Breast epithelium (tissue), 4 donors: ENCODE results near the gene OR1N2. TPM values are rescaled to one million over a fixed set of nuclear protein-coding genes. Genes with fewer than 3 reads are reported as not detected.
"Not testable (repeated sequence)": the region's sequence is repeated elsewhere in the genome, so short reads cannot be mapped to it uniquely, and the experiment has no call there.

ENCODE experiments used
- DNase-seq, 2 donors: peaks; one replicate each; pipeline ENCODE4 v3.0.0-alpha.2; 2019; ENCODE audit warnings: low spot score in 2 of 2
- H3K27ac ChIP-seq, 2 donors: fragments of 200-600 bp; sonication (generic) in 1 of 2; one replicate each; pipeline ENCODE4 v1.5.1; 2016 to 2019; ENCODE audit warnings: mild to moderate bottlenecking in 1 of 2
- H3K27me3 ChIP-seq, 2 donors: fragments of 200-600 bp; sonication (generic) in 1 of 2; one replicate each; pipeline versions ENCODE4 v1.5.1 to v1.6.0; 2017 to 2019; ENCODE audit warnings: control low read depth in 1 of 2, mild to moderate bottlenecking in 1 of 2
- H3K36me3 ChIP-seq: fragments of 200-600 bp; one replicate; pipeline ENCODE4 v1.5.1; 2019
- H3K4me1 ChIP-seq, 2 donors: fragments of 200-600 bp; sonication (generic); one replicate each; pipeline ENCODE4 v1.5.1; 2016 to 2019; ENCODE audit warnings: control low read depth in 1 of 2
- H3K4me3 ChIP-seq, 3 donors: fragments of 200-600 bp; sonication (generic); 1 replicate in 2 of 3; 2 replicates in 1 of 3; pipeline ENCODE4 v1.5.1; 2016 to 2019; ENCODE audit warnings: mild to moderate bottlenecking in 3 of 3, moderate library complexity in 2 of 3
- H3K9me3 ChIP-seq, 2 donors: fragments of 200-600 bp; sonication (generic) in 1 of 2; one replicate each; pipeline ENCODE4 v1.5.1; 2016 to 2019; ENCODE audit warnings: control low read depth in 1 of 2
- POLR2A ChIP-seq: fragments of 450-650 bp; IDR thresholded peaks from one replicate; pipeline ENCODE4 v1.6.1; 2016; ENCODE audit warnings: antibody characterized with exemption, mild to moderate bottlenecking, moderate library complexity
- POLR2AphosphoS5 ChIP-seq, 3 donors: sonication (generic); formaldehyde crosslinking; IDR thresholded peaks; one replicate each; pipeline ENCODE4 v1.6.1; 2017; ENCODE audit warnings: antibody characterized with exemption in 3 of 3
- intact Hi-C: fragments of 100-400 bp; cut with DNase I; formaldehyde crosslinking; loops from one replicate; pipeline ENCODE4 v1.15.1; 2023; ENCODE audit warnings: low total_unique reads
- total RNA-seq, 3 donors: library from RNA; depleted of rRNA; stranded (reverse); fragments of >200 nt; gene quantifications; one replicate each; pipeline ENCODE4 v1.1.0, GENCODE V29; 2016
- TF ChIP-seq, protein P1 (sequence below), 3 donors: fragments of 450-650 bp; IDR thresholded peaks; one replicate each; pipeline ENCODE4 v1.5.1; 2016 to 2017; ENCODE audit warnings: antibody characterized with exemption in 3 of 3, mild to moderate bottlenecking in 3 of 3, moderate library complexity in 3 of 3

OR1N2 gene
- total RNA-seq, 3 donors from 2014 or later, result 0.73 TPM; not detected in 2

- no peak overlapping the region for H3K4me3 ChIP-seq
- H3K27ac ChIP-seq, result no peak overlapping the region
- DNase-seq, result no peak
- no peaks in the 10 kb centered on the region for H3K27me3 ChIP-seq
- intact Hi-C loops, result no loop called here
- H3K36me3 ChIP-seq, result no peaks in the 10 kb centered on the region
- H3K9me3 ChIP-seq, result no peaks in the 10 kb centered on the region
- TF ChIP-seq POLR2A (no peak), POLR2AphosphoS5 (IDR thresholded peaks at IDR 0.05) (no peak)
- TF ChIP-seq, protein P1, sequence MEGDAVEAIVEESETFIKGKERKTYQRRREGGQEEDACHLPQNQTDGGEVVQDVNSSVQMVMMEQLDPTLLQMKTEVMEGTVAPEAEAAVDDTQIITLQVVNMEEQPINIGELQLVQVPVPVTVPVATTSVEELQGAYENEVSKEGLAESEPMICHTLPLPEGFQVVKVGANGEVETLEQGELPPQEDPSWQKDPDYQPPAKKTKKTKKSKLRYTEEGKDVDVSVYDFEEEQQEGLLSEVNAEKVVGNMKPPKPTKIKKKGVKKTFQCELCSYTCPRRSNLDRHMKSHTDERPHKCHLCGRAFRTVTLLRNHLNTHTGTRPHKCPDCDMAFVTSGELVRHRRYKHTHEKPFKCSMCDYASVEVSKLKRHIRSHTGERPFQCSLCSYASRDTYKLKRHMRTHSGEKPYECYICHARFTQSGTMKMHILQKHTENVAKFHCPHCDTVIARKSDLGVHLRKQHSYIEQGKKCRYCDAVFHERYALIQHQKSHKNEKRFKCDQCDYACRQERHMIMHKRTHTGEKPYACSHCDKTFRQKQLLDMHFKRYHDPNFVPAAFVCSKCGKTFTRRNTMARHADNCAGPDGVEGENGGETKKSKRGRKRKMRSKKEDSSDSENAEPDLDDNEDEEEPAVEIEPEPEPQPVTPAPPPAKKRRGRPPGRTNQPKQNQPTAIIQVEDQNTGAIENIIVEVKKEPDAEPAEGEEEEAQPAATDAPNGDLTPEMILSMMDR (IDR thresholded peaks at IDR 0.05), result no peak
- no peaks in the 10 kb centered on the region for H3K4me1 ChIP-seq
Measured at GRCh38 chr9:122567901-122568300, 15.0 kb downstream of the OR1N2 start.

- H3K27ac ChIP-seq, result no peak overlapping the region
Measured at GRCh38 chr9:122572456-122572855, 19.5 kb downstream of the OR1N2 start.

DNA sequence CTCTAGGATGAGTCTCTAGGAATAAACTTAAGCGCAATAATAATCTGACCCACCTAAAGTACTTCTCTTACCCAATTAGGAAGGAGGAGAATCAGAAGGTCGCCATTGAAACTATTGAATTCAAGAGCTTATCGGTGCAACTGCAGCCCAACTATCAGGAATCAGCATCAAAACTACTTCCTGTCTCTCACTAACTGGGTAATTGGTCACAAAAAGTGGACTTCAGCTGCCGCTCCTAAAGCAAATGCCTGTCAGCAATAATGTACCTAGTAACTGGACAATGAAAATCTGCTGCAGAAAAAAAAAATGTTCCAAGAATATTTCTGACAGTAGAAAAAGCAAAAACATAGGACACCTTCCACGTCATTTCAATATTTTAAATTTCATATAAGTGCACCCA lies 27.0 kb downstream of the OR1N2 start:
- H3K27me3 ChIP-seq, result no peaks in the 10 kb centered on the region
- DNase-seq, result no peak
- no peak overlapping the region for H3K27ac ChIP-seq
- TF ChIP-seq, protein P1 (IDR thresholded peaks at IDR 0.05), result no peak
- TF ChIP-seq POLR2AphosphoS5 (IDR thresholded peaks at IDR 0.05) (no peak), POLR2A (no peak)
- no peaks in the 10 kb centered on the region for H3K4me1 ChIP-seq
- H3K4me3 ChIP-seq, result no peak overlapping the region
- H3K9me3 ChIP-seq, result no peaks in the 10 kb centered on the region
- no peaks in the 10 kb centered on the region for H3K36me3 ChIP-seq
- intact Hi-C loops, result no loop called here

More at GRCh38 chr9:122572456-122572855, 19.5 kb downstream of the OR1N2 start:
- Histone ChIP-seq H3K36me3 (no peaks in the 10 kb centered on the region), H3K9me3 (no peaks in the 10 kb centered on the region), H3K4me3 (no peak overlapping the region), H3K4me1 (no peaks in the 10 kb centered on the region), H3K27me3 (no peaks in the 10 kb centered on the region)
- intact Hi-C loops, result no loop called here
- TF ChIP-seq POLR2AphosphoS5 (IDR thresholded peaks at IDR 0.05) (no peak), POLR2A (no peak)
- TF ChIP-seq, protein P1 (IDR thresholded peaks at IDR 0.05), result no peak
- DNase-seq, result no peak

DNA sequence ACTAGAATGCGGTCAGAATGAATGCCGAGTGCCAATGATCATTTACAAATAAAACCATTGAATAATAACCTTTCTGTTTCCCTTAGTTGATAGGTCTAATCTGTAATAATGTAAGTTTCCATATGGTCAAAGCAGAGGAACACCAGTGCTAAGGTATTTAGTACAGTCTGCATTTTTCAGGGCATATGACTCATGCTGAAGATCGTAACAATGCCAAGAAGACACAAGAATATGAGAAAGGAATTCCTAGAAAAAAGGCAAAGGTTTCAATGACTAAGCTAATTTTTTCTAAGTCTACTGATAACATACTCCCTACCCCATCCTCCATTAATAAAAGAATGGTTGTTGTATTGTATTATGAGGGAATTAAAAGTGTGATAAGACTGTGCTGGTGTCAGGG lies 27.4 kb downstream of the OR1N2 start:
- intact Hi-C loops, result no loop called here
- no peaks in the 10 kb centered on the region for H3K9me3 ChIP-seq
- DNase-seq, result no peak
- H3K27ac ChIP-seq, result no peak overlapping the region
- H3K27me3 ChIP-seq, result no peaks in the 10 kb centered on the region
- H3K36me3 ChIP-seq, result no peaks in the 10 kb centered on the region
- TF ChIP-seq, protein P1 (IDR thresholded peaks at IDR 0.05), result no peak
- no peak for TF ChIP-seq POLR2A
- no peak overlapping the region for H3K4me3 ChIP-seq
- no peaks in the 10 kb centered on the region for H3K4me1 ChIP-seq

GRCh38 chr9:122583284-122583683 lies 30.4 kb downstream of the OR1N2 start, which contains the start of gene OR1L8:
Gene OR1L8 (minus strand): TSS chr9:122583384. CDS start chr9:122568477, 14,907 bp downstream.
- H3K27me3 ChIP-seq, intact Hi-C loops, H3K4me1 ChIP-seq, H3K9me3 ChIP-seq, H3K27ac ChIP-seq, DNase-seq, H3K4me3 ChIP-seq, H3K36me3 ChIP-seq: not testable (repeated sequence)

Other genes with a start within 250 kb of the OR1N2 start
- gene PTGS1, start 182.1 kb upstream of the OR1N2 start, total RNA-seq, result 1 to 10 TPM; 2.6 to 8.0 (median 4.5) TPM
- not detected for gene OR1J1, start 75.2 kb upstream of the OR1N2 start, total RNA-seq
- gene OR1J2, start 42.3 kb upstream of the OR1N2 start, total RNA-seq, result not detected
- gene OR1J4, start 34.0 kb upstream of the OR1N2 start, total RNA-seq, result not detected
- gene OR1N1, start 25.8 kb upstream of the OR1N2 start, total RNA-seq, result not detected
- under 1 TPM in 2 of 3 donors, not detected in 1; 0.44 to 0.48 TPM for gene OR1L8, start 30.3 kb downstream of the OR1N2 start, total RNA-seq
- under 1 TPM in 1 of 3 donors, not detected in 2; 0.44 TPM for gene OR1Q1, start 61.6 kb downstream of the OR1N2 start, total RNA-seq
- gene OR1B1, start 104.5 kb downstream of the OR1N2 start, total RNA-seq, result not detected
- not detected for gene OR1L1, start 108.6 kb downstream of the OR1N2 start, total RNA-seq
- gene OR1L3, start 122.0 kb downstream of the OR1N2 start, total RNA-seq, result not detected
- gene OR1L4, start 170.9 kb downstream of the OR1N2 start, total RNA-seq, result not detected
- gene OR1L6, start 189.2 kb downstream of the OR1N2 start, total RNA-seq, result not detected
- not detected for gene OR5C1, start 235.8 kb downstream of the OR1N2 start, total RNA-seq
- gene OR1K1, start 247.0 kb downstream of the OR1N2 start, total RNA-seq, result not detected